Fibroblast of skin of abdomen (primary cell): ENCODE results near the gene PI4KA.
A peak's percentile ranks its signal among the peaks of the same experiment; 100 is the strongest.
"Not testable (repeated sequence)": the region's sequence is repeated elsewhere in the genome, so short reads cannot be mapped to it uniquely, and the experiment has no call there.

Source experiments
- DNase-seq: peaks from one replicate; pipeline ENCODE4 v3.0.0-alpha.2; 2013

The PI4KA gene

DNA sequence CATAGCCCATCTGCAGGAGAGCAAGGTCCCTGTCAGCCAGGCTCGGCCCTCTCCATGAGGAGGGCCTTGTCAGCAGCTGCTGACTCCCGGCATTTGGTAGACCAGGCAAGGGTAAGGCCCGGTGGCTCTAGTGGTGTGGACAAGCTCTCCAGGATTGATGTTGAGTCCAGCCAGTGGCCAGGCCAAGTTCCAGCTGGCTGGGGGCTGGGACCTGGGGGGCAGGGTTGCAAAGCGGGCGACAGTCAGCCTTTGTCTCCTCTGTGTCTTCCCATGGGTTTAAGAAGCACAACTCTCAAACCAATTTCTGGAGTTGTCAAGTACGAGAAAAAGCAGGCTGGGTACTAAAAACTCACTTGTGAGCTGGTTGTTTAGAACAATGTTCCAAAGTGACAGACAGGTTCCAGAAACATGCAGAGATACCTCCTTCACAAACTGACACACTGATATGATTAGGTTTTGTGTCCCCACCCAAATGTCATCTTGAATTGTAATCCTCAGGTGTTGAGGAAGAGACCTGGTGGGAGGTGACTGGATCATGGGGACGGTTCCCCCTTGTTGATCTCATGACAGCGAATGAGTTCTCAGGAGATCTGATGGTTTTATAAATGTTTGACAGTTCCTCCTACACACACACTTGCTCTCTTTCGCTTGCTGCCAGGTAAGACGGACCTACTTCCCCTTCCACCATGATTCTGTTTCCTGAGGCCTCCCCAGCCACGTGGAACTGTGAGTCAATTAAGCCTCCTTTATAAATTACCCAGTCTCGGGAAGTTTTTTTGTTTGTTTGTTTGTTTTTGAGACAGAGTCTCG, 137.0 kb downstream of the PI4KA start:
- no peak for DNase-seq

DNA sequence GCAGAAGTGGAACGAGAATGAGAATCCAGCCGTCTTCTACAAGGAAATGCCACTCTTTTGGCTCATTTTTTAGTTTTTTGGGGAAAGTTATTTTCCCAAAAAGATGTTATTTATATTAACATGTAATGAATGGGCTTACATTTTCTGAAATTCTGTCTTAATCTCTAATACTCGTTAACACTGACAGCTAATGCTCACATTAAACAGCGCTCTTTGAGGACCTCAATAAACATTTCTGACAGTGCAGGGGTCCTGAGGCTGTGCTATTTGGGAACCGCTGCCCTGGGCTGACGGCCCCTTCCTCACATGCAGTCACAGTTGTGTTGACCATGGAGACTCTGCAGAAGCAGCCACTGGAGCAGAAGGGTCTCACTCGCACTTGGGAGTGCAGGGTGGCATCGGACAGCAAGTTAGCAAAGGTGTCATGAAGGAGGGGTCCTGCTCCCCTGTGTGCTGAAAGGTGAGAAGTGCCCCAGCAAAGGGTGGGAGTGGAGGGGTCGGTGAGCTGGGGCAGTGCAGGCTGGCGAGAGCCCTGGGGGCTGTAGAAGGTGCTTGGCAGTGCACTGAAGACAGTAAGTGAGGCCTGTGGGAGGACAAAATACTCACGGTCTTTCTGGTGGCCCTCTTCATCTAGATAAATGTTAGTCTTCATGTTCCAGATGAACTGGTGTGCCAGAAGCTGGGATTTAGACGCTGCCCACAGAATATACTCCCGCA, 137.8 kb downstream of the PI4KA start:
- no peak for DNase-seq

DNA sequence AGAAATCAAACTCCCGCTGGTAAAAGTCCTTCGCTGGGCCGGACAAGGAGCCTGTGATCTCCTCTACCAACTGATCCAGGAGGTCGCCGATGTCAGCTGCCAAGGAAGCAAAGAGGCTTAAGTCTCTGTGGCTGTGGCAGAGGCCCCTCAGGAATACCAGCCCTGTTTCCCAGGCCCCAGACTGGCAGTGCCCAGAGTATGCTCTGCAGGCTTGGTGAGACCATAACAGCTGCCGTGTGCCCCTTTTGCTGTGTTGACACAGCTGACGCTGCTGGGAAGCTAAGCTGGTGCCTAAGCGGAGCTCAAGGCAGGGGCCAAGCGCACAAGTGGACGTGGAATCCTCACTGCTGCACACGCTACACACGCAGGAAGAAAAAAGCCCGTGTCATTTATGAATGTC, 139.9 kb downstream of the PI4KA start:
- not testable (repeated sequence) for DNase-seq

DNA sequence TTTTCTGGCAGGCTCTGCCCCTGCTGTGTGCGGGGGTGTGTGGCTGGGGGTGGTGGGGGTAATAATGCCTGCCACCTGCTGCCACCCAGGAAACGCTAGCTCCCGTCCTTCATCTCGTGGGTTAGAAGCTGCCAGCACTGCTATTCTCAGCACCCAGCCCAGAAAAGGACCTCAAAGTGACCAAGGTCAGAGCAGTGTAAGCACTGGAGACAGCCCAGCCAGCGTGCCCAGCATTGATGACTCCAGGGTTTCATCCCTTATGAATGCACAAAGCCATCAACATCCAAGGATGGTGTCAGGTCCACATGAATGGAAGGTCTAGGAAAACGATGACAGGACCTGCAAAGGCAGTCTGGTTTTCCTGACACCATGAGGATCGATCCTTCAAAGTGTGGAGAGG, 140.6 kb downstream of the PI4KA start:
- DNase-seq, result not testable (repeated sequence)

DNA sequence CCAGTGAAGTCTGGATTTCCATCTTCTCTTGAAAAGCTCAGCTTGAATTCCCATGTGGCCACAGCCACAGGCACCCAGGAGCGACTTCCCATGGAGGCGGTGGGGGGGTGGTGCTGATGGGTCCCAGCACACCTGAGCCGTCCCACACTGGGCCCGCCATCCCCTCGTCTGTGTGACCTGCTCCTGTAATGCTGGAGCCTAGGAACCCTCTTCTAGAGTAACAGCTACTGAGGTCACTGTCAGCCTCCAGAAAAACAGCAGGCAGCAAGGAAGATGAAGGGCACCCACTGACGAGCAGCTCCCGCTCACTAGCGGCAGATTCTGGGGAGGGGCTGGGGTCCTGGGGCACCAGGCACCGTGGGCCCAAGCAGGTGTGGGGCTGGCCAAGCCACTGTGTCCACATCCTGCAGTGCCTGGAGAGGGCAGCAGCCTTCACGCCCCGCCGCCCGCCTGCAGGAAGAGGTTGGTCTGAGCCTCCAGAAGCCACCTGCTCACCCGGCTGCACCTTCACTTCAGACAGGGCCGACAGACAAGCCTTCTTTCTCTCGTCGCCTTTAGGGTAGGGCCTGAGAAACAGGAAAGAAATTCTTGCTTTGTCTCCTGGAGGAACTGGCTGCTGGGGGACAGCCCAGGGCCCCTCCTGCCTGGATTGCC, 141.3 kb downstream of the PI4KA start:
- not testable (repeated sequence) for DNase-seq

DNA sequence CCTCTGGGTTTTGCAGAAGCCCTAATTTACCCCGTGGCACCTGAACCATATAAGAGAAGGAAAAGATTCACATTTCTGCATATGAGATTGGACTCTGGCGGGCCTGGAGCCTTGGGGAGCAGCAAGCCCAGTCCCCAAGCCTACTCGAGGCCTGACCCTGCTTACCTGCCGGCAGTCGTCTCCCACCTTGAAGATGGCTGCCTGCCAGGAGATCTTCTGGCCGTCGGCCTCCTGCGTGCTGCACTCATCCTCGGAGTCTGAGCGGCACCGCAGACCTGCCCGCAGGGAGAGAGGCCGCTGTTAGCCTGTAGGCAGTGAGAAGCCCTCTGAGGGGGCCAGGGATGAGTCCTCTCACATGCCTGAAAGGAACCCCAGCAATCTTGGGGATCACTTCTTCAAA, 145.5 kb downstream of the PI4KA start:
- not testable (repeated sequence) for DNase-seq

DNA sequence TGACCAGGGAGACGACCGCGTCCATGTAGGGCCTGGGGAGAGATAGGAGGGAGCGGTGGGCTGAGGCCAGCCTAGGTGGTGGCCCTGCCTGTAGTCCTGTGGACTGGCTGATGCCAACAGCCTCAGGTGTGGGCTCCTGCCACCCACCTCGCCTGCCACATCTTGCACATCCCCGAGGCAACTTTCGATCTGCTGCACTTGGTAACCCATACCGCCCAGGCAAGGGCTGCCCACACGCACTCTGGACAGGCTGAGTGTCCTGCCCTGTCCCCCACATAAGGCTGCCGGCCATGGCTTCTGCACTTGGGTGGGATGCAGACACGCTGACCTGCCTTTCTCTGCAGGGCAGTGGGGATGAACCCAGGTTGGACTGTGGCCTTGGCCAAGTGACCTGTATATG, 148.6 kb downstream of the PI4KA start:
- DNase-seq, result not testable (repeated sequence)

DNA sequence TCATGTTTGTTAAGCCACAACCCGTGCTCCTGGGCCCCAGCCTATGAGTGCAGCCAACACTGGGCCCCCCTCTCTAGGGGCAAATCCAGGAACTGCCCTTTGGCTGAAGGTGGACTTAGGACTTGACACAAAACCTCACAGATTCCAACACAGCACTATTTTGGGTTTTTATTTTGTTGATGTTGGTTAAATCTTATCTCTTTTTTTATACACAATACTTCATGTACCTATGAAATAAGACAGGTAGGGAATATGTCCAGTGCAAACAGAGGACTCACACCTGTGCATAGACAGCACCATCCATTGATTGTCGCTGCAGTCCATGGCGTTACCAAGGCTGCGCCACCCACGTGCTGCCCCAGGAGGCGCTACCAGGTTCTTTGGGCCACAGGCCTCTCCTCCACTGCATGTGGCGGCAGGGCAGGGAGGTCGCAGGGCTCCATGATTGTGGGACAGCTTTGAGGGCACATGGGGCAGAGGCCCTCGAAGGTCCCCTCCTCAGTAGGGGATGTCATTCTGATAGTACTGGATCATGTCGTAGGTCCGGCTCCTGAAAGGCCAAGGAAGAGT, 151.0 kb downstream of the PI4KA start:
- DNase-seq, result not testable (repeated sequence)

DNA sequence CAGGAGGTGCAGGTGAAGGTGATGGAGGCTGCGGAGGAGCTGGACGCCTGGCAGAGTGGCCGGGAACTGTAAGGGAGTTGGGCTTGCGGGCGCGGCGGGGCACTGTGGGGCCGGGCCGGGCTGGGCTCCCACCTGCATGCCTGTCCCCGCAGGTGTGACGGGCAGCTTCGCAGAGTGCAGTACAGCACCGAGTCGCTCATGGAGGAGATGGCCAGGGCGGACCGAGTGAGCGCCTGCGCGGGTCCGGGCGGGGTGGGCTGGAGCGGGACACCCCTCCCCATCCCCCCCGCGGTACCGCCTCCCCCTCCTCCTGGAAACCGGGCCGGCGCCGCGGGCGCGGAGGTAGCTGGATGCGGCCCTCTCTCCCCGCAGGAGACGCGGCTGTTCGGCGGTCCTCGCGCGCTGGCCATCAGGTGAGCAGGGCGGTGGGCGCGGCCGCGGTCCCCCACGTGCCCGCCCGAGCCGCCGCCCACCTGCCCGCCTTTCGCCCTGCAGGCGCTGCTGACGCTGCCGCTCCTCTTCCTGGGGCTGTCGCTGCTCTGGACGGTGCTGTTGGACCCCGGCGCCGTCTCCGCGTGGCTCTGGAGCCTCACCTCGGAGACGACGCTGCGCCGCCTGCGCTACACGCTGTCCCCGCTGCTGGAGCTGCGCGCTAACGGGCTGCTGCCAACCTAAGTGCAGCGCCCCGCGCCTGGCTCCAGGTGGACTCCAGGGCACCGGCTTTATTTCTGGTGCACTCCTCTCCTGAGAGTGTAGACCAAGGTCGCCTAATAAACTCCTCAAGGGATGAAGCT, 154.6 kb downstream of the PI4KA start:
- DNase-seq, result not testable (repeated sequence)

DNA sequence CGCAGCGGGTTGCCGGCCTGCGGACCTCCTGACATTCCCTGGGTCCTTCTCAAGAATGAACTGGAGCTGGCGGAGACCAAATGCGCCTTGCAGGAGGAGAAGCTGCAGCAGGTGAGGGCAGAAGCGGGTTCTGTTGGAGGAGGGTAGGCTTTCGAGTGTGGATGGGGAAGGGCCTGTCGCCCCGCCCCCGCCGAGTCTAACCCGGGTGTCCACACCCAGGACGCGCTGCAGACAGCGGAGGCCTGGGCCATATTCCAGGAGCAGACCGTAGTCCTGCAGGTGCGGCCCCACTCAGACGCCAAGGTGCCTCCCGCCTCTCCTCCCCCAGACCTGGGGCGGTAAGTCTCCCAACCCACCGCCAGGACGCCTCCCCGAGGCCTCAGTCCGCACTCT, 155.2 kb downstream of the PI4KA start:
- DNase-seq, result not testable (repeated sequence)

DNA sequence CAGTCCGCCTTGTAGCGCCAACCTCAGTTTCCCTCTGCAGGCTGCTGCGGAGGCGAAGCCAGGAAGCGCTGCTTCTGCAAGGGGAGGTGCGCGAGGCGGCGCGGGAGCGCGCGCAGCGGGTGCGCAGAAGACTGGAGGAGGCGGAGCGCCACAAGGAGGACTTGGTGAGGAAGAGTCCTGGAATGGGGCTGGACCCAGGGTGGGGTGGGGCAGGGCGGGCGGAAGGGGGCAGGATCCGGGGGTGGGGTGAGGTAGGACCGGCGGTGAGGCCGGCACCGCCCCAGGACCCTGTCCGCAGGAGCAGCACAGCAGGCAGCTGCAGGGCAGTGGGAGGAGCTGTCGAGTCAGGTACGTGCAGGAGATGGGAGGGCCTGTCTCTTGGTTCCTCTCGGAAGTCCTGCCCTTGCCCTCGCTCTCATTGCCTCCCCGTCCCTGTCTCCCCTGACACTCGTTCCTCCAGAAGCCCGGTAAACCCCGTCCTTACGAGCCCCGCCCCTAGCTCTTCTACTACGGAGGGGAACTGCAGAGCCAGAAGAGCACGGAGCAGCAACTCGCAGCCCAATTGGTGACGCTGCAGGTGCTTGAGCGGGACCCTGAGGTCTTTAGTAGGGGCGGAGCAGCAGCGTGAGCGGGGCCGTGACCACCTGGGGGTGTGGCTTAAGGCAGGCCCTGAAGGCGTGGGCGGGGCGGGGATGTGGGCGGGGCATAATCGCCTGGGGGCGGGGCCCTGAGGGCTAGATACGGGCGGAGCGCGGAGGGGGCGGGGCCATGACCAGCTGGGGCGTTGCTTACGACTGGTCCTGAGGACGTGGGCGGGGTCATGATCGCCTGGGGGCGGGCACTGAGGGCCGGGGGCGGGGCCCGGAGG, 155.8 kb downstream of the PI4KA start:
- DNase-seq, result peak; percentile 89

DNA sequence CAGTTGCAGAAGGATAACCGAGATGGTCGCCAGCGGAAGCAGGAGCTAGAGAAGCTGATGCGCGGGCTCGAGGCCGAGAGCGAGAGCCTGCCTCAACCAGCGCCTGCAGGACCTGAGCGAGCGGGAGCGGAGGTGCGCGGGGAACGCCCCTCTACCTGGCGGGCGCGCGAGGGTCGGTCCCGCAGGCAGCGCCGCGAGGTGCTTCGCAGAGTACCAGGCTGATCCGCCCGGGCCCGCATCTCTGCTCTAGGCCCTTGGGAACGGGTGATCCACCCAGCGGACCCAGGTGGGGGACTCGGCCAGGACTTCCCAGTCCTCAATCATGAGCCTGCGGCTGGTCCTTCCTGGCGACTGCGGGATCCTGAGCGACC, 156.5 kb downstream of the PI4KA start:
- not testable (repeated sequence) for DNase-seq

DNA sequence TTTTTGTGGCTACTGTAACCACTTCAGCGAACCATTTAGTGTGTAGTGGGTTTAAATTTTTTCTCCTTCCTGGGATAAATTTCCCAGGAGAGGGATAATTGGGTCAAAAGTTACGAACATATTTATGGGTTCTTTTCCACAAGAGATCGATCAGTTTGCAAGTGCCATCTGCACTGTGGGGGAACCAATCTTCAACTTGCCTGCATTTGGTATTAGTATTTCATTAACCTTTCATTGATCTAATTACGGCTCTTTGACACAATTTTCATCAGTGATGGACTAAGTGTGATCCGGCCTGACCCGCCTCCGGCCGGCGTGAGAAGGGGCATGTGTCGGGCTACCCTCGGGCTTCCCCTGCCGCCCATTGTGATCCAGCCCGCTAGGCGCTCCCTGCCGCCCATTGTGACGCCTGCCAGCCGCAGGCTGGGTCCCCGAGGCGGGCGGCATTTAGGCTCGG, 156.9 kb downstream of the PI4KA start:
- not testable (repeated sequence) for DNase-seq

DNA sequence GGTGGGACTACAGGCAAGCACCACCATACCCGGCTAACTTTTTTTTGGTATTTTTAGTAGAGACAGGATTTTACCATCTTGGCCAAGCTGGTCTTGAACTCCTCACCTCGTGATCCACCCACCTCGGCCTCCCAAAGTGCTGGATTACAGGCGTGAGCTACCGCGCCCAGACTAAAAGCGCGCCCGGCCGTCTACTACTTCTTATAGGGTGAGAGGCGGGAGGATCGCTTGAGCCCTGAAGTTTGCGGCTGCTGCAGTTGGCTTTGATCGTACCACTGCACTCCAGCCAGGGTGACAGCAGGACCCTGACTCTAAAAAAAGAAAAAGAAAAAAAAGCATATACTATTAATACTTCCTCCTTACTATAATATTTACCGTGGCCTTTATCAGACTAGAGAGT, 158.3 kb downstream of the PI4KA start:
- DNase-seq, result not testable (repeated sequence)

DNA sequence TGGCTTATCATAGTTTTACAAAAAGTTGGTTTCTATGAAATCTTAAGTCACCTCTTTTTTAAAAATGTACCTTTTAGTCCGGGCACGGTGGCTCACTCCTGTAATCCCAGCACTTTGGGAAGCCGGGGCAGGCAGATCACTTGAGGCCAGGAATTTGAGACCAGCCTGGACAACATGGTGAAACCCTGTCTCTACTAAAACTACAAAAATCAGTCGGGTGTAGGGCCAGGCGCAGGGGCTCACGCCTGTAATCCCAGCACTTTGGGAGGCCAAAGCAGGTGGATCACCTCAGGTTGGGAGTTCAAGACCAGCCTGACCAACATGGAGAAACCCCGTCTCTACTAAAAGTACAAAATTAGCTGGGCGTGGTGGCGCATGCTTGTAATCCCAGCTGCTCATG, 158.8 kb downstream of the PI4KA start:
- DNase-seq, result not testable (repeated sequence)

DNA sequence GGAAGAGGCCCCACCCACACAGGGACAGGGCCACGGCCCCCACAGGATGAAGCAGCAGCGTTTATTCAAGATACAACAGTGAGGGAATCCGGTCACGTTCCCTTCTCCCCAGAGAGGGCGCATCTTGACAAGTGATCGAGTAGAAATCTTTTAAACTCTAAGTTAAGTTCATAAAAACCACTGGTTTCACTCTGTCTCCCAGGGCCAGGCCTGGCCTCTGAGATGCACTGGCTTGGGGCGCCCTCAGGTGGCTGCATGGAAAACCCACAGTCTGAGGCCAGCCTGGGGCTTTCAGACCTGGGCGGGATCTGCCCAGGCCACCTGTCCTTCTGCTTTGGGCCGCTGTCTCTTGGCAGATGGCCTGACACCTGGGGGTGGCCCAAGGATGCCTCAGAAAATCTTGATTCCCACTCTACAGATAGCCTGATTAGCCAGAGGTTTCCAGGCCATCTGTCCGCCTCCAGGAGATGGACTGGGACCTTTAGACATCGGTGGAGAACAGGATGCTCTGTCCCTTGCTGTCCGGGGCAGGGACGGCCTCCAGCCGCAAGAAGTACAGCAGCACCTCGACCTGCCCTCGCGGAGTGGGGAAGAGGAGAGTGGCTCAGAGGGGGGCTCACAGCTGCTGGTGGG, 161.0 kb downstream of the PI4KA start:
- DNase-seq, result peak; percentile 87

DNA sequence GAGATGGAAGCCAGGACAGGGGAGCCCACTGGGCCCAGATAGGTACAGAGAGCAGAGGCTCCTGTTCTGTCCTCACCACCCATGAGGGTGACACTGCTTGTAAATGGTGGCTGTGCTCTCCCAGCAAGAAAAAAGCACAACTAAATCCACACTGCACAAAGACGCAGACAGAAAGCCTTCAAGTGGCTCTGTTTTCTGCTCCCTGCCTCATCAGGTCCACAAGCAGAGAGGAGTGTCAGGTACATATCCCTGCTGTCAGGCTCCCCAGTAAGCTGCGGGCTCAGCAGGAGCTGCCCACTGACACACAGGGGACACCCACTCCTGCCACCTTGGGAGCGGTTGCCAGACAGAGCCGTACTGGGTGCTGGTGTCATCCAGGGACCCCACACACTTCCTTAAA, 162.6 kb downstream of the PI4KA start:
- DNase-seq, result not testable (repeated sequence)

DNA sequence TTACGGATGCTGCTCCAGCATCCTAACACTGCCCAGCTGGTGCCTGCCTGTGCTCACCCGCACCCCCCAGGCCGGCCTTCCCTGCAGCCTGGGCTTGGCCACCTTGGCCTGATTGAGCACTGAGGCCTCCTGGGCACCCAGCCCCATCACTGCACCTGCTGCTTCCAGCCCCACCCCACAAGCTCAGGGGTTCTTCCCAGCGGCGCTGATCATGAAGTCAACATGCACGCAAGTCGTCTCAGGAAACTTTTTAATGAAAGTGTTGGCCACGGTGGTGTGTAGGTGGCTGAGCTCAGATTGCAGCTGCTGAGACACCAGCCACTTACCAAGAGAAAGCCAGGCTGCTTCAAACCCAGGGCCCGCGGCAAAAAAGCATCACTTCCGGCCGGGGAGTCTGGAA, 163.4 kb downstream of the PI4KA start:
- DNase-seq, result not testable (repeated sequence)

DNA sequence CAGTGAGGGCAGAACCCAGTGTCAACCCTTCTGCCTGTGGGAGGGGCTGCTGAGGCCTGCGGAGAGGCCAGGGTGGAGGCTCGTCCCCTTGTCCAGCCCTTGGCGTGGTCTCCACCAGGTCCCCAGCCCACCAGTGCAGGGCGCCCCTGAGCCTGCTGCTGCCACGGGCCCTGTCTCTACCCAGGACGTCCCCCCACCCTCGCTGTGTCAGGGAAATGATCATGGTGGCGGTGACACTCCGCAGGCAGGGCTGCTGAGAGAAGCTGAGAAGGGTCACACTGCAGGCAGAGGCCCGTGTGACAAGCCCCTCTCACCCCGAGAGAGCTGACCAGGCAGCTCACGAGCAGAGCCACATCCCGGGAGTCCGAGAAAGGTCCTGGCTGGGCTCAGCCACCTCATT, 164.4 kb downstream of the PI4KA start:
- DNase-seq, result not testable (repeated sequence)

DNA sequence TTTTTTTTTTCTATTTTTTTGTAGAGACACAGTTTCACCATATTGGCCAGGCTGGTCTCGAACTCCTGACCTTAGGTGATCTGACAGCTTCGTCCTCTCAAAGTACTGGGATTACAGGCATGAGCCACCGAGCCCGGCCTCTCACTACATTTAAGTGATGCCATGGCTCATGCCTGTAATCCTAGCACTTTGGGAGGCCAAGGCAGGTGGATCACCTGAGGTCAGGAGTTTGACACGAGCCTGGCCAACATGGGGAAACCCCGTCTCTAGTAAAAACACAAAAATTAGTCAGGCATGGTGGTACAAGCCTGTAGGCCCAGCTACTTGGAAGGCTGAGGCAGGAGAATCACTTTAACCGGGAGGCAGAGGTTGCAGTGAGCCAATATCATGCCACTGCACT, 165.7 kb downstream of the PI4KA start:
- DNase-seq, result not testable (repeated sequence)
